Smooth muscle cell (in vitro differentiated cells): ENCODE results near the gene ANO2. TPM values are rescaled to one million over a fixed set of nuclear protein-coding genes. Genes with fewer than 3 reads are reported as not detected.

Source experiments
- DNase-seq: peaks from one replicate; lab custom pipeline; 2025; ENCODE audit not compliant: unreplicated experiment; lab: John Stamatoyannopoulos, UW
- H2AFZ ChIP-seq: fragments of 200-600 bp; sonication (generic); 2 replicates; pipeline ENCODE4 v1.6.0; 2016; ENCODE audit warnings: antibody characterized with exemption, low read depth, mild to moderate bottlenecking
- H3F3A ChIP-seq: fragments of 200-600 bp; sonication (generic); 2 replicates; pipeline ENCODE4 v1.6.0; 2017; ENCODE audit warnings: antibody characterized with exemption, low read depth
- H3K27ac ChIP-seq: fragments of 200-600 bp; sonication (generic); 2 replicates; pipeline ENCODE4 v1.5.1; 2016; ENCODE audit warnings: low read depth, mild to moderate bottlenecking
- H3K27me3 ChIP-seq: fragments of 200-600 bp; sonication (generic); 2 replicates; pipeline ENCODE4 v1.6.1; 2016; ENCODE audit warnings: low read depth, mild to moderate bottlenecking
- H3K36me3 ChIP-seq: fragments of 200-600 bp; sonication (generic); 2 replicates; pipeline ENCODE4 v1.5.1; 2016; ENCODE audit warnings: low read depth
- H3K4me1 ChIP-seq: fragments of 200-600 bp; sonication (generic); 2 replicates; pipeline ENCODE4 v1.5.1; 2016; ENCODE audit warnings: low read depth
- H3K4me2 ChIP-seq: fragments of 200-600 bp; sonication (generic); 2 replicates; pipeline ENCODE4 v1.6.0; 2016; ENCODE audit warnings: mild to moderate bottlenecking
- H3K4me3 ChIP-seq: fragments of 200-600 bp; sonication (generic); 2 replicates; pipeline ENCODE4 v1.5.1; 2016; ENCODE audit warnings: mild to moderate bottlenecking
- H3K79me2 ChIP-seq: fragments of 200-600 bp; sonication (generic); 2 replicates; pipeline ENCODE4 v1.6.0; 2016; ENCODE audit warnings: low read depth, mild to moderate bottlenecking
- H3K9ac ChIP-seq: fragments of 200-600 bp; sonication (generic); 2 replicates; pipeline ENCODE4 v1.6.0; 2016; ENCODE audit warnings: low read depth
- H3K9me3 ChIP-seq: fragments of 200-600 bp; sonication (generic); replicated peaks from 2 replicates; pipeline ENCODE4 v1.5.1; 2016; ENCODE audit warnings: low read depth
- H4K20me1 ChIP-seq: fragments of 200-600 bp; sonication (generic); 2 replicates; pipeline ENCODE4 v1.6.0; 2016; ENCODE audit warnings: low read depth
- CTCF ChIP-seq: fragments of 200-600 bp; sonication (generic); IDR thresholded peaks from 2 replicates; pipeline ENCODE4 v1.5.1; 2017; ENCODE audit warnings: borderline replicate concordance, mild to moderate bottlenecking, antibody characterized with exemption; ENCODE audit not compliant: insufficient read depth, poor library complexity, severe bottlenecking
- WGBS: methylation state at CpG from one replicate; pipeline ENCODE4 v1.1.7; 2016; ENCODE audit warnings: low lambda C conversion rate; 5-methylcytosine and 5-hydroxymethylcytosine counted together
- polyA plus RNA-seq: library from polyadenylated mRNA; unstranded; fragments of >200 nt; fragmentation: Nextera tagmentation; extraction: Ambion mirVana; gene quantifications from 2 replicates; pipeline ENCODE4 v1.2.1, GENCODE V29; 2016
- total RNA-seq: library from RNA; depleted of rRNA; stranded (reverse); fragments of >200 nt; gene quantifications from 2 replicates; pipeline ENCODE4 v1.2.3, GENCODE V29; 2014

Gene ANO2
- total and polyA plus RNA-seq, 2 experiments from 2014 or later: 0.18 TPM; not detected in 1

GRCh38 chr12:5745251-5745888, 199.7 kb downstream of the ANO2 start:
- Histone ChIP-seq H3K4me2 (no peak overlapping the region), H3K36me3 (no peaks in the 10 kb centered on the region), H3K4me1 (no peaks in the 10 kb centered on the region), H3F3A (no peaks in the 10 kb centered on the region), H3K27ac (no peak overlapping the region), H4K20me1 (no peaks in the 10 kb centered on the region), H3K4me3 (no peak overlapping the region), H3K9ac (no peak overlapping the region), H3K9me3 (no peaks in the 10 kb centered on the region), H3K79me2 (no peaks in the 10 kb centered on the region), H3K27me3 (no peaks in the 10 kb centered on the region), H2AFZ (no peak overlapping the region)
- DNase-seq: peak; percentile 23
- WGBS: 28% methylated on average over 6 of the region's 6 CpGs
- TF ChIP-seq CTCF: peak; percentile 81

- no peak for DNase-seq
- H3K9me3 ChIP-seq: no peaks in the 10 kb centered on the region
- no peaks in the 10 kb centered on the region for H3K79me2 ChIP-seq
- H4K20me1 ChIP-seq: no peaks in the 10 kb centered on the region
- no peak overlapping the region for H3K27ac ChIP-seq
- no peak overlapping the region for H2AFZ ChIP-seq
- H3K4me1 ChIP-seq: no peaks in the 10 kb centered on the region
- no peaks in the 10 kb centered on the region for H3K27me3 ChIP-seq
- no peak overlapping the region for H3K9ac ChIP-seq
- H3K4me3 ChIP-seq: no peak overlapping the region
- H3K36me3 ChIP-seq: no peaks in the 10 kb centered on the region
- H3F3A ChIP-seq: no peaks in the 10 kb centered on the region
- no peak overlapping the region for H3K4me2 ChIP-seq
- TF ChIP-seq CTCF: no peak
- WGBS: 86% methylated on average over 2 of the region's 2 CpGs
These were observed 202.8 kb downstream of the ANO2 start for GRCh38 chr12:5742258-5742657.

GRCh38 chr12:5739917-5740316, 205.1 kb downstream of the ANO2 start:
- whole genome bisulfite sequencing: 86% methylated on average over 5 of the region's 5 CpGs
- H3K4me3 ChIP-seq: no peak overlapping the region
- H3K9ac ChIP-seq: no peak overlapping the region
- H3K9me3 ChIP-seq: no peaks in the 10 kb centered on the region
- no peaks in the 10 kb centered on the region for H4K20me1 ChIP-seq
- H3K27me3 ChIP-seq: no peaks in the 10 kb centered on the region
- H3K4me2 ChIP-seq: no peak overlapping the region
- H3K4me1 ChIP-seq: no peaks in the 10 kb centered on the region
- no peak for DNase-seq
- no peaks in the 10 kb centered on the region for H3F3A ChIP-seq
- H3K27ac ChIP-seq: no peak overlapping the region
- H2AFZ ChIP-seq: no peak overlapping the region
- H3K36me3 ChIP-seq: no peaks in the 10 kb centered on the region
- TF ChIP-seq CTCF: no peak
- H3K79me2 ChIP-seq: no peaks in the 10 kb centered on the region

GRCh38 chr12:5737778-5738177, 207.3 kb downstream of the ANO2 start:
- H3K4me2 ChIP-seq: no peak overlapping the region
- H3K4me1 ChIP-seq: no peaks in the 10 kb centered on the region
- H2AFZ ChIP-seq: no peak overlapping the region
- no peaks in the 10 kb centered on the region for H4K20me1 ChIP-seq
- H3K27ac ChIP-seq: no peak overlapping the region
- no peaks in the 10 kb centered on the region for H3K79me2 ChIP-seq
- no peaks in the 10 kb centered on the region for H3K9me3 ChIP-seq
- no peaks in the 10 kb centered on the region for H3K36me3 ChIP-seq
- TF ChIP-seq CTCF: no peak
- H3K9ac ChIP-seq: no peak overlapping the region
- WGBS: 95% methylated on average over 3 of the region's 3 CpGs
- H3K4me3 ChIP-seq: no peak overlapping the region
- no peaks in the 10 kb centered on the region for H3K27me3 ChIP-seq
- DNase-seq: no peak
- H3F3A ChIP-seq: no peaks in the 10 kb centered on the region
